Hematopoietic multipotent progenitor cell treated with erythropoietin and hydrocortisone succinate and interleukin-3 and kit ligand, for 17 days (in vitro differentiated cells): ENCODE measurements around the gene SLC39A11.
"Not testable (repeated sequence)": the region's sequence is repeated elsewhere in the genome, so short reads cannot be mapped to it uniquely, and the experiment has no call there.

Experiments
- DNase-seq: peaks from one replicate; pipeline ENCODE4 v3.0.0-alpha.2; 2015; ENCODE audit warnings: low spot score

The SLC39A11 gene

DNA sequence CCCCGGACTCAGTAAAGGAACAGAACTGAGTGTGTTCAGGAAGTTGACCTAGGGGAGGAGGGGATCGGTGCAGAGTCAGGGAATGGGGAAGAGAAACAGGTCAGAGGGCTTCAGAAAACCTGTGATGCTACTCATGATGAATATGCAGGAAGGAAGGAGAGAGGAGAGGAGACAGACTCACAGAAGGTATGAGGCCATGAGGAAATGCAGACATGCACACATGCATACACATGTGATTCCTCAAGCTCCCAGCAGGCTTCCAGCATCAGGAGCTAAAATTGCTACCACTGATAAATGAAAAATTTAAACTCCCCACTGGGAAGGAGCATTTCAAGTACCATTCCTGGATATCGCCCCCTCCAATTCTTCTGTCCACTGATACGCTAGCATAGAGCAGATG lies 262.6 kb downstream of the SLC39A11 start:
- no peak for DNase-seq

GRCh38 chr17:72826602-72827001 lies 265.9 kb downstream of the SLC39A11 start:
- DNase-seq: no peak

DNA sequence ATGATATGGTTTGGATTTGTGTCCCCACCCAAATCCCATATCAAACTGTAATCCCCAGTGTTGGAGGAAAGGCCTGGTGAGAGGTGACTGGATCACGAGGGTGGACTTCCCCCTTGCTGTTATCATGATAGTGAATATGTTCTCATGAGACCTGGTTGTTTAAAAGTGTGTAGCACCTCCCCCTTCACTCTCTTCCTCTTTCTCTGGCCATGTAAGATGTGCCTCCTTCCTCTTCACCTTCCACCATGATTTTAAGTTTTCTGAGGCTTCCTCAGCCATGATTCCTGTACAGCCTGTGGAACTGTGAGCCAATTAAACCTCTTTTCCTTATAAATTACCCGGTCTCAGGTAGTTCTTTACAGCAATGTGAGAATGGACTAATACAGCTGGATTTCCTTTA lies 266.4 kb downstream of the SLC39A11 start:
- not testable (repeated sequence) for DNase-seq

- DNase-seq: no peak
These were observed 267.3 kb downstream of the SLC39A11 start for GRCh38 chr17:72825218-72825617.

GRCh38 chr17:72824267-72824666 lies 268.2 kb downstream of the SLC39A11 start:
- not testable (repeated sequence) for DNase-seq

GRCh38 chr17:72822358-72823023 lies 270.0 kb downstream of the SLC39A11 start:
- no peak for DNase-seq

DNA sequence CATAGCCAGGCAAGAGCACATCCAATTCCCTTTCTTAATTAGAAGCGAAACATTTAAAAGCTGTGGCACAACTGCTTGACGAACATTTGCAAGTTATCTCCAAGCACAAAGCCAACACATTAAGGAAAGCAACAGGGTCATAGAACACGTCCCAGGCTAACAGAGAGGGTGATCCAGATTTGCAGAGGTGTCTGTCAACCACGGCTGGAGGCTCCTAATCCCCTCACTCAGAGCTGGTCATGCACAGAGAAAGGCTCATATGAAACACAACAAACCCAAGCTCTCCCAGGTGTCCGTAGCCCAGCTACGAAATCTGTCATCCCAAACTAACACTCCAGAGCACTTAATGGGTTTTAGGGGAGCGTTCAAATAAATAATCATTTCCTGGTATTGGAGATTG lies 276.1 kb downstream of the SLC39A11 start:
- no peak for DNase-seq

DNA sequence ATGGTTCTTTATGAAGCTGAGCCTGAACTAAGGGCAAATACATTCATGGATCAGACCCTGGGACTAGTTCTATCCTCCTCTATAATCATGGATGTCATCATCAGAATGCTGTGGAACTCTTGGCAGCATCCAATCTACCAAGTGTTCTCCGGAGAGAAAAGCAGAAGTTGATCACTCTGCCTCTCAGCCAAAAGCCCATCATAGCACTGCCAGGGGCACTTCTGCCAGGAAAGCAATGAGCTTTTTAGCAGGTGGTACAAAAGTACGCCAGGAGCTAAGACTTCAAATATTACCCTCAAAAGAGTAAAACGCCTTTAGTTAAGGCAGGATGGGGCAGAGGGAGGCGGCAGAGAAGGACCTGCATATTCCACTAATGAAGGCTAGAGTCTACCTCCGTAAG lies 279.0 kb downstream of the SLC39A11 start:
- no peak for DNase-seq

DNA sequence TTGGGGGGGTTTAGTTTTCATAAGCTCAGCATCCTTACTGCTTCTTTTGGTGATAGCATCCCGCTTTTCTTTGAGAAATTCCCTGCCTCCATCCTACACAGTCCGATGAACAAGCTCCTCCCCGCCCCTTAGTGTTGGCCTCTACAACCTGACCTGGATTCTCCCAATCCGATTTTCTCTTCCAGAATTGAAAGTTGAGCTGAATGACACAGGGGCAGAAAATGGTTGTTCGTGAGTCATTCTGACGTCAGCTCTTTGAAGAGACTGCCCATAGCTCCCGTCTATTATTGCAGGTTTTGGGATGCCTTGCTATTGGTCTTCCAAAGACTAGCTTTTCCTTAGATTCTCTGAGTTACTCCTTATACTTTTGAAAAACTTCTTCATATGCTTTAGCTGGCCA lies 279.7 kb downstream of the SLC39A11 start:
- DNase-seq: no peak

GRCh38 chr17:72811976-72812687 lies 280.4 kb downstream of the SLC39A11 start:
- no peak for DNase-seq

DNA sequence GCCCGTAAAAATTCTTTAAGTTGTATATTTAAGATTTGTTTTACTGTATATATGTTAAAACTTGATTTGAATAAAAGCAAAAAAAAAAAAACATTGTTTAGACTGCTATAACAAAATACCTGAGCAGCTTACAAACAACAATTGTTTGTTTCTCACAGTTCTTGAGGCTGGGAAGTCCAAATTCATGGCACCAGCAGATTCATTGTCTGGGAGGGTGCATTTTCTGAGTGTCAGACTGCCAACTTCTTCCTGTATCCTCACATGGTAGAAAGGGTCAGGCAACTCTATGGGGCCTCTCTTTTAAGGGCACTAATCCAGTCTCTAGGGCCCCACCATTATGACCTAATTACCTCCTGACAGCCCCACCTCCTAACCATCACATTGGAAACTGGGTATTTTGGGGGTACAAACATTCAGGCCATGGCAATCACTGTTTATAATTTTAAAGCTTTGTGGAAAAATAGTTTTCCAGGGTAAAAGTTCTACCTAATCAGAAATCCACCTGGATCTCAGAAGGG lies 281.4 kb downstream of the SLC39A11 start:
- DNase-seq: no peak

- DNase-seq: no peak
These were observed 286.5 kb downstream of the SLC39A11 start for GRCh38 chr17:72806011-72806410.

DNA sequence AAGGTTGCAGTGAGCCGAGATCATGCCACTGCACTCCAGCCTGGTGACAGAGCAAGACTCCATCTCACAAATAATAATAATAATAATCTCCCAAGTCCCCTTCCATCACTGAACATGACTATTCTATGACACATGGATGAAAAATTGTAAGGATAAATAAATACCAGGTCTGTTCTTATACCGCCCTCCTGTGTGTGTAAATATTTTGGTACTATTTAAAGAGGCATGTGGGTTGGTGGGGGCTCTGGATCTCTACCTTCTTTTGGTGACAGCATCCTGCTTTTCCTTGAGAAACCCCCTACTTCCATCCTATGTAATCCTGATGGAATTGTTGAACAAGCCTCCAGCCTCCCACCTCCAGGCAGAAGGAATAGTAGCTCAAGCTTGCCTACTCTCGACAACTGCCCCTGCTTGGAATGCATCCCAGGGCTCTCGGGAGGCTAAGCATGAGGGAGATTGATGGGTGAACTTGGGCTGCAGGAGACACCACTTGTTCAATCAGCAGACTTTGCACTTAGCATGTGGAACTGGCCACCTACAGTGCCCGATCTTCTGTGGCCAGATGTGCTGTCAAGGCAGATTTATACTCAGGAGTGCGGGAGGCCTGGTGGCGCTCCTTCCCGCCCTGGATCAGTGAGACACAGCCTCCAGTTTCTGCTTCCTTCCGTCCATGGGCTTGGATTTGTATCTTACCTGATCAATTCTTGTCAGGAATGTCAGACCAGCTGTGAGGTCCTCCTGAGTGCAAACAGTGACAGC lies 287.4 kb downstream of the SLC39A11 start:
- no peak for DNase-seq

DNA sequence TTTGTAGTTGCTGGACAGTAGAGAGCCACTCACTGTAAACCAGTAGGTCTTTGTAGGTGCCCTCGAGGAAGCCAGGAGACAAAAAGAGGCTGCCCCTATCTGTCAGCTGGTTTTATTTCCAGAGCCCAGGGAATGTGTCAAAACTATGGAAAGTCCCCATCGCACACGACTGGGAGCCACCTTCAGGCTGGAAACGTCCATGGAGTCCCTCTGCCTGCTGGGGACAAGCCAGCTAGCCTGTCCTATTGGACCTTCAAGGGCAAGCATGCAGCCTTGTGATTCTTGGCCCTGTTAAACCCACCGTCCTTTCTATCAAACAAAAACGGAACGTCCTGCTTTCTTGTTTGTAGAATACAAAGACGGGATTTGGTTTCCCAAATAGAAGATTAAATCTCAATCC lies 289.8 kb downstream of the SLC39A11 start:
- no peak for DNase-seq

DNA sequence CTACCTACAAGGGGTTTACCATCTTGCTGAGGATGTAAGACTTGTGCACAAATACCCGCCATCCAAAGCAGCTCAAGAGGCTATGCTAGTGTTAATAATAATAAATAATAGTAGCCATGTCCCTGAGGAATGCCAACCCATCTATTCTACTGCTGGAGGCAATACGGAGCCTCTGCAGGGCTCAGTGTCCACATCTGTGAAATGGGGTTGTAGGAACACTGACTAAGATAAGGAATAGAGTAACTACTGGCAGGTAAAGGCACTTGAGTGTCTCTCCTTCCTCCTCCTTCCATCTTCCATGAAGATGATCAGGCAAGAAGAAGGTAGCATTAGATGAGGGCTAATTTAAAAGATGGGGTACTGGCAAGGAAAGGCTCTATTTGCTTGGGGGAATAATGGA lies 295.3 kb downstream of the SLC39A11 start:
- DNase-seq: no peak

DNA sequence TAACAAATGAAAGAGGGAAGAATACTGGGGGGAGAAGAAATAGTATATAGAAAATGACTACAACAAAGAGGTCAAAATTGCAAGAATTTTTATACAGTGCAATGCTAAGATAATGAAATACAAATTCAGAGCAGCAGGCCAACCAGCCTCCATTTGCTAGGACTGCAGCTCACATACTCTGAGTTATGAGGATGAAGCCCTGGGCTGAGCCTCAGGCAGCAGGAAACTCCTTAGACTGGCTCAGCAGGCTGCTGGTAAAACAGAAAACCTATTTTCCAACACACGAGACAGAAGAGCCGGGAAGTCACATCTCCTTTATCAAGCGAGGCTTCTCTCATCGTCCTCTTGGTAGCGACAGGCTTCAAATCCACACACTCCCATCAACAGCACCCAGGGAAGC lies 296.5 kb downstream of the SLC39A11 start:
- DNase-seq: no peak

DNA sequence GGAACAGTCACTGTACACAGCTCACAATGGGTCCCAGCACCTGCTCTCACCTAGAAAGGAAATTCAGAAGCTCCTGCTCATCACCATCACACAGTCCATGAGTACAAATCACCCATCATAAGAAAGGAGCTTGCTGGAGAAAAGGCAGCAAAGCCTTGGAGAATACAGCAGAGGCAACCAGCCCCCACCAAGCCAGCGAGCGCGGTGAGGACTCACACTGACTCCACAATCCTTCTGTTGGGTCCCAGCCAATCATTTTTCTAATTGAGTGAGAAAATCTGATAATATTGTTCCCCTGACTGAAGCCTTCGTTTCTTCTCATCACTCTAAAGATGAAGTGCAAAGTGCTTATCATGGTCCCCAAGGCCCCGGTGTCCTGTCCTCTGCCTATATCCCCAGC lies 298.3 kb downstream of the SLC39A11 start:
- no peak for DNase-seq

- DNase-seq: no peak
These were observed 299.7 kb downstream of the SLC39A11 start for GRCh38 chr17:72792771-72793170.

DNA sequence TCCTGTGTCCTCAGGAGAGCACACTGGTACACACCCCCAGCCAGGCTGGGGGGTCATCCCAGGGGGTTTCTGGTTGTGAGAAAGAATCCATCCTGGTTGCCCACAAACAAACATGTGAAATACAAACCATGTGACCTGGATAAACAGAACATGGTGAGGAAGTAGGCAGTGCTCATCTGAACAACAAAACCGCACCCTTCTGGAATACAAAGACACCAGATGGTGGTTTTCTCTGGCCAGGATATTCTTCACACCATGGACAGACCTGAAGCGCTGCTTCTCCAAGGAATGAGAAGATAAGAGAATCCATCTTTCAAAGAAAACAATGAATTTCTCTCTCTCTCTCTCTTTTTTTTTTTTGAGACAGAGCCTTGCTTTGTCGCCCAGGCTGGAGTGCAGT lies 302.3 kb downstream of the SLC39A11 start:
- no peak for DNase-seq

DNA sequence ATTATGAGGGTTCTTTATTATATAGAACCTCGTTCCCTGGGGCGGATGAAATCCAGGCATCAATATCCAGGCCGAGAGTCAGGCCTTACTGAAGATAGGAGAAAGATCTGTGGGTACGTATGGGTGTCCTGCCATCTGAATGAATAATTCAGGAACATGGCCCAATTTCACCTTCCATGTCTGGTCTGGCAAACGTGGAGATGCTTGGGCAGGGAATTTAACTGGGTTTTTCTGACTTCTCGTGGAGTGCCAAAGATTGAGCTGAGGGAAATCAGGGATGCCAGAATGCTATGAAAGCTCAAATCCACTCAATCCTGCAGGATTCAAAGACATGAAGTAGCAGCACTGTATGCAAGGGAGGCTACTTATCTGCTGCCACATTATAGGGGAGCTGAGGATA lies 302.8 kb downstream of the SLC39A11 start:
- DNase-seq: no peak

GRCh38 chr17:72788950-72789585 lies 303.4 kb downstream of the SLC39A11 start:
- no peak for DNase-seq

- DNase-seq: no peak
These were observed 306.3 kb downstream of the SLC39A11 start for GRCh38 chr17:72786209-72786608.
